Lung (tissue), 12 donors: ENCODE results near the gene NECTIN3. TPM values are rescaled to one million over a fixed set of nuclear protein-coding genes. Genes with fewer than 3 reads are reported as not detected.

Experiments
- ATAC-seq: fragments of 200-7000 bp; cut with Tn5 transposase; one replicate; pipeline ENCODE4 v1.9.1; 2020; ENCODE audit warnings: moderate number of reproducible peaks; ENCODE audit not compliant: insufficient read depth, low FRiP score
- DNase-seq, 3 donors: peaks; one replicate each; pipeline ENCODE4 v3.0.0-alpha.2; 2013 to 2017
- H3K27ac ChIP-seq, 2 donors: one replicate each; pipeline ENCODE4 v1.5.1; 2013; ENCODE audit warnings: mild to moderate bottlenecking in 2 of 2, moderate library complexity in 2 of 2, control low read depth in 1 of 2, inconsistent platforms in 1 of 2, low read depth in 1 of 2, low read length in 1 of 2
- H3K27me3 ChIP-seq, 3 donors: one replicate each; pipeline ENCODE4 v1.5.1; 2013; ENCODE audit warnings: low read length in 2 of 3; ENCODE audit not compliant: control insufficient read depth in 3 of 3, insufficient read depth in 3 of 3
- H3K36me3 ChIP-seq, 4 donors: one replicate each; pipeline ENCODE4 v1.5.1; 2013; ENCODE audit warnings: low read length in 4 of 4, mild to moderate bottlenecking in 1 of 4, moderate library complexity in 1 of 4; ENCODE audit not compliant: control insufficient read depth in 4 of 4, insufficient read depth in 4 of 4
- H3K4me1 ChIP-seq, 5 donors: one replicate each; pipeline ENCODE4 v1.5.1; 2013; ENCODE audit warnings: low read length in 5 of 5, mild to moderate bottlenecking in 2 of 5, moderate library complexity in 1 of 5; ENCODE audit not compliant: control insufficient read depth in 5 of 5, insufficient read depth in 5 of 5
- H3K4me3 ChIP-seq: one replicate; pipeline ENCODE4 v1.5.1; 2013; ENCODE audit warnings: mild to moderate bottlenecking, control low read depth, moderate library complexity
- H3K9ac ChIP-seq, 2 donors: one replicate each; pipeline ENCODE4 v1.5.1; 2013; ENCODE audit warnings: low read length in 2 of 2, control low read depth in 1 of 2; ENCODE audit not compliant: insufficient read depth in 1 of 2
- H3K9me3 ChIP-seq, 4 donors: one replicate each; pipeline ENCODE4 v1.5.1; 2013; ENCODE audit warnings: low read length in 3 of 4, mild to moderate bottlenecking in 1 of 4, moderate library complexity in 1 of 4; ENCODE audit not compliant: control insufficient read depth in 4 of 4, insufficient read depth in 3 of 4
- CTCF ChIP-seq: IDR thresholded peaks from 2 replicates; pipeline ENCODE4 v1.5.1; 2012; ENCODE audit warnings: mild to moderate bottlenecking; ENCODE audit errors: control extremely low read depth, extremely low read depth
- WGBS, 2 donors: extraction: QIAGEN DNeasy Blood & Tissue Kit; methylation state at CpG; one replicate each; pipeline ENCODE4 v1.1.7; 2013; 5-methylcytosine and 5-hydroxymethylcytosine counted together
- polyA plus RNA-seq, 2 donors: library from polyadenylated mRNA; stranded (reverse); fragments of 200-250 nt; gene quantifications; one replicate each; pipeline ENCODE4 v1.2.1, GENCODE V29; 2013
- total RNA-seq, 2 donors: library from RNA; depleted of rRNA in 1 of 2; stranded (reverse); fragments of >200 nt in 1 of 2; gene quantifications; one replicate each; pipeline ENCODE4 v1.2.1, GENCODE V29; 2014 to 2021
- donor health status: control.
- donor health status: control.
- donor health status: Bipolar disorder and iron deficiency.
- donor health status: healthy.
- donor health status: DM: yes; HTN: yes; CAD: no.

The NECTIN3 gene
- total and polyA plus RNA-seq, 4 donors: 3.9 to 43.2 (median 12.3) TPM

- ATAC-seq (peak; percentile 17), DNase-seq (no peak)
- no peaks in the 10 kb centered on the region for H3K27me3 ChIP-seq
- no peak for TF ChIP-seq CTCF
- peaks cover 0 to 23% (median 0%) of the 10 kb centered on the region in 5 donors for H3K4me1 ChIP-seq
- peak overlapping the region; percentile 72 to 93 for H3K9ac ChIP-seq
- peaks cover 0 to 6% (median 0%) of the 10 kb centered on the region in 4 donors for H3K36me3 ChIP-seq
- WGBS, 2 donors: 0 to 1% methylated on average over 22 to 23 of the region's 23 CpGs
- H3K27ac ChIP-seq: peak overlapping the region; percentile 56 to 73
- H3K4me3 ChIP-seq: peak overlapping the region; percentile 41
- no peaks in the 10 kb centered on the region for H3K9me3 ChIP-seq
These were observed 802 bp upstream of the NECTIN3 start for GRCh38 chr3:111070772-111071256.

- Histone ChIP-seq H3K27me3 (no peaks in the 10 kb centered on the region), H3K4me1 (peaks cover 0 to 27% (median 0%) of the 10 kb centered on the region in 5 donors), H3K9ac (peak overlapping the region; percentile 92), H3K27ac (peak overlapping the region; percentile 88 to 93), H3K9me3 (no peaks in the 10 kb centered on the region), H3K4me3 (peak overlapping the region; percentile 91), H3K36me3 (peaks cover 0 to 6% (median 0%) of the 10 kb centered on the region in 4 donors)
- 0% methylated on average over 56 to 71 of the region's 71 CpGs for WGBS, 2 donors
- ATAC-seq (peak; percentile 13), DNase-seq (peak; percentile 24 to 37 (median 37))
- TF ChIP-seq CTCF: no peak
These were observed 660 bp downstream of the NECTIN3 start for GRCh38 chr3:111072031-111072921.

- peak overlapping the region; percentile 92 for H3K9ac ChIP-seq
- ATAC-seq (no peak), DNase-seq (peak in 1 of 3 donors; percentile 43)
- 52 to 54% methylated on average over 5 of the region's 5 CpGs for WGBS, 2 donors
- H3K4me1 ChIP-seq: peaks cover 0 to 30% (median 0%) of the 10 kb centered on the region in 5 donors
- TF ChIP-seq CTCF: no peak
- H3K9me3 ChIP-seq: no peaks in the 10 kb centered on the region
- H3K27ac ChIP-seq: no peak overlapping the region
- no peaks in the 10 kb centered on the region for H3K27me3 ChIP-seq
- peaks cover 0 to 6% (median 0%) of the 10 kb centered on the region in 4 donors for H3K36me3 ChIP-seq
- H3K4me3 ChIP-seq: peak overlapping the region; percentile 7
These were observed 1.6 kb downstream of the NECTIN3 start for GRCh38 chr3:111073218-111073617.
